ENCODE results near the gene DEPDC5.

Gene DEPDC5

DNA sequence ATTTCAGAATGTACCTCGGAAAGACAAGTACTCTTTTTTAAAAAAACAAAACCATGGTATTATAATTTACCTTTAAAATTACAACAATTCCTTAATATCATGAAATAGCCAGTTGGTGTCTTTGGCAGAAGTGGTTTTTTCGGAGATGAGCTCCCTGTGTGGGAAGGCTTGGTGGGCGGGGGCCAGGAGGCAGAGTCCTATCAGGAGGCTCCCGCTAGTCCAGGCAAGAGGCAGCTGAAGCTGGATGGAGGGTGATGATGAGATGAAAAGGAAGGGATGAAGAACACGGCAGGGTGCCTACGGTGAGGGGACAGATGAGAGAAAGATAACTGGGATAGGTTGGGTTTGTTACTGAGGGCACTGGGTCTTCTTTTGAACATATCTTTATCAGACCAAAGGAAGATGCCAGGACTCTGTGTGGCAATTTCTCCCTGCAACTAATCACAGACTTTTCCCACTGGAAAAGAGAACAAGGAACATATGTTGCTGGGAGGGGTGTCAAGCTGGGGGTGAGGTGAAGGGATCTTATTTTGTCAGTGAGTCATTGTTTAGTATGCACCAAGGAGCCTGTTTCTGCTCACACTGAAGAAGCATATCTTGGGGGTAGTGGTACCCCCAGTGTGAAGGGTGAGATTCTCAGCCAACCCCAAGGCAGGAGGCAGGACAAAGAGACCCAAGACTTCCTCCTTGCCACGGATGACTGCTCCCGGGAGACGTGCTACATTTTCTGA lies 99.0 kb downstream of the DEPDC5 start:
- no peak for DNase-seq (ENCODE audit: low read depth in 2 of 2)

DNA sequence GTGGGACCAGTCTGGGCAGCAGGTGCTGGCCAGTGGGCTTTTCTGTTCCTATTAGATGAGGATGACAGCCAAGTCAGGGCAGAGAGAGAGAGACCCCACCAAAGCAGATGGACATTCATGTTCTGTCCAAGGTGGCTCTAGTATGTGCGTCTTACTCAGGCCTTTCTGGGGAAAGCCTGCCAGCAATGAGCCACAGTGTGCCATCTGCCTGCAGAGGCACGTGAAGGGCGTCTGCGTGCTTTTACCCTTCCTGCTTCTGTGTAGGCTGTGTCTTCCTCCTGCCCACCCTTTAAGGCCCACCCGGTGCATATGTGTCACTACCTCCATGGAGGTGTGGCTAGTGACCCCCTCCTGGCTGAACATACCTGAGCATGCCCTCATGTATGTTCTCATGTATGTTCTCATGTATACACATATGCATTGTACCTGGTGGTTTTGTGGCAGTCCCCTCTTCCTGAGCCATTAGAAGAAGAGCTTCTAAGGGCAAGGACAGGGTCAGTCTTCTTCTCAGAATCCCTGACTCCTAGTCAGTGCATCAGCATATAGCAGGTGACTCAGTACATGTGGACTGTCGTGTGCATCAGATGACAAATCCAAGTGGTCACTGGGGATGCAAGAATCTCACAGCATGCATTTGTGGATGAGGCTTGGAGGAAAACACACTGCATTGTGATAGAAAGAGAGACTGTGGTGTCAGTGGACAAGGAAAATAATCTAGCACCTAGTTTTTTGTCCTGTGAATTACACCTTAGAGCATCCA lies 100.1 kb downstream of the DEPDC5 start:
- DNase-seq (ENCODE audit: low read depth in 2 of 2), result no peak

DNA sequence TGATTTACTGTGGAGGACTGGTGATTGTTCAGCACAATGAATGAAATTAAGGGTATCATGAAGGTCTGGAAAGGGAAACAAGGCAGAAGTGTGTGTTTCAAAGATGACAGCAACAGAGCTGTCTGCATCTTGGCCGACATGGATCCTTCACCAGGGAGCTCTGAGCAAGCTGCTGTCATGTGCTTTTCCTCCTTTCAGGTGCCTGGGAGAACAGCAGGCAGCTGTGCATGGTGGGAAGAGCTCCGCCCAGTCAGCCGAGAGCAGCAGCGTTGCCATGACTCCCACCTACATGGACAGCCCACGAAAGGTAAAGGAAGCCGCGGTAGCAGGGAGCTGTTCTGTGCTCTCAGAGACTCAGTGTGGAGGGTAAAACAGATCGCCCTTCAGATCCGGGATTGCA lies 103.4 kb downstream of the DEPDC5 start:
- DNase-seq (ENCODE audit: low read depth in 2 of 2), result no peak

DNA sequence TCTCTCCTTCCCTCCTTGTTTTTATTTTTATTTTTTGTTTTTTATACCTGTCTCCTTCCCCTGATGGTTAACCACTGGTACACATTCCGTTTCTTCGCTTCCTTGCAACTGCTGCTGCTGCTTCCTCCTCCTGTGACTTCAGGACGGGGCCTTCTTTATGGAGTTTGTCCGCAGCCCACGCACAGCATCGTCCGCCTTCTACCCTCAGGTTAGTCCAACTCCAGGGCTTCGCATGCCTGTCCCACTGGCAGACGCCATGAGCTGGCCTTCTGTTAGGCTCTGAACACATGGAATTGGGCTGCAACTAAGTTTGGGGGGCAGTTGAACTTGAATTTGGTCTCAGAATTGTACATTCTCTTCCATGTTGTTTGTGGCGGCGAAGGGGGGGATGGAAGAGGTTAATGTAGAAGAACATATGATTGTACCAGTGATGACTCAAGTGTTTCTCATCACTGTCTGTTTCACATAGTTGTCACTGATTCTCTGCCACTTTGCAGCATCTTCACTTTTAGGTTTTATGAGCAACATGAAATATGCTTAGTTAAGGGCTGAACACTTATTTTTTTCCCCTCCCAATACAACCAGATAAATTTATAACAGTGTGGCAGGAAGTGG lies 107.5 kb downstream of the DEPDC5 start:
- DNase-seq (ENCODE audit: low read depth in 2 of 2), result no peak

DNA sequence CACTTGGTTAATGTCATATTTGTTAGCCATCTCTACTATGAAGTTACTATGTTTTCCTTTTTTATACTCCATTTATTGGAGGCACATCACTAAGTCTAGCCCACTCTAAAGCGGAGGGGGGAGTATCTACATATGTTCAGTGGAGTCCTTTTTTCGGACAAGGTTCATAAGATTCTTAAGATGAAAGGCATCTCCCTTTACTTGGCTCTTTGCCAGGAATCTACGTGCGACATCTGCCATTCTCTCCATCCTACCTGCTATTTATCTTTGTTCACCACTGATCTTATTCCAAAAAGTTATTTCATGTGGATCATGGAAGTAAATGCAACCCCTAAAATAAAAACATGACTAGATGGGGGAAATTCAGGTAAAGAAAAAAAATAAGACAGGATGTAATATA lies 113.1 kb downstream of the DEPDC5 start:
- DNase-seq (ENCODE audit: low read depth in 2 of 2), result no peak

DNA sequence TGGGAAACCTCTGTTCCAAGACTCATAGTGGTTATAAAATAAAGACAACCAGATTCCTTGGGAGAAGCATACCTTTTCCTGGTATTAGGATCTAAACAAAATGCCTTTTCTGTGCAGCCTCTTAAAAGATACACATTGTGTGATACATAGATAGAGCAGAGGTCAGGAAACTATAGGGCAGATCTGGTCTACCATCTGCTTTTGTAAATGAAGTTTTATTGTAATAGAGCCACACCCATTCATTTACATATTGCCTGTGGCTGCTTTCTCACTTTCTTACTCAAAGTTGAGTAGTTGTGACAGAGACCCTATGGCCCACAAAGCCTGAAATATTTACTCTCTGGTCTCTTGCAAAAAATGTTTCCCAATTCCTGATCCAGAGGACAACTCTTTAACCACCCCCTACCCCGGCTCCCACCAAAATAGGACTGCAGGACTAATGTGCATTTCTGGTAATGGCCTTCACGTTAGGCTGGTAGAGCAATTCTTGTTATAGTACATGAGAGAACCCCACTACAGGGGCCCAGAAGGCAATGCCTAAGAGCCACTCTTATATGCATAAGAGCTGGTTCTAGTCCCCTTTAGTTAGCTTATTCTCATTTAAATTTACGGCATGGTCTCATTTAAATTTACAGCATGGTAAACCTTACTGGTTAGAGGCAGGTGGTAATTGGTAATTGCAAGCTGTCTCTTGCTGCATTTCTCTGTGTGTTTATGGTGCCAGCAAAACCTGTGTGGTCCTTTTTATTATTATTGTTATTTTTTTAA lies 113.8 kb downstream of the DEPDC5 start:
- no peak for DNase-seq (ENCODE audit: low read depth in 2 of 2)

DNA sequence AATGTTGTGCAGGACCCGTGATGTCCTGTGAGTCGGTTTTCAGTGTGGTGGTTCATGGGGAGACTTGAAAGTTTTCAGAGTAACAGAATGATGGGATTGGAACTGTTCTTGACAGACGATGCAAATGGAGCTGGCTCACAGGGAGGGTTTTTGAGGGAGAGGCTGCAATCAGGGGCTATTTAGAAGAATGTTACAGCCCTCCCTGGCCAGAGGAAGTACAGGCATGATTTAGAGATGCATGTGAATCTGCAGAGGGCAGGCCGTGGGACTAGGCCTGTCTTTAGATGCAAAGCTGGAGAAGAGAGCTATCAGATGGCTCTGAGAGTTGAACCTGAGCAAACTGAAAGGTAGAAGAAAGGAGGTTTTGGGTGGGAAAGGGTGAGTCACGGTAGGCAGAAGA lies 115.9 kb downstream of the DEPDC5 start:
- DNase-seq (ENCODE audit: low read depth in 2 of 2), result no peak

DNA sequence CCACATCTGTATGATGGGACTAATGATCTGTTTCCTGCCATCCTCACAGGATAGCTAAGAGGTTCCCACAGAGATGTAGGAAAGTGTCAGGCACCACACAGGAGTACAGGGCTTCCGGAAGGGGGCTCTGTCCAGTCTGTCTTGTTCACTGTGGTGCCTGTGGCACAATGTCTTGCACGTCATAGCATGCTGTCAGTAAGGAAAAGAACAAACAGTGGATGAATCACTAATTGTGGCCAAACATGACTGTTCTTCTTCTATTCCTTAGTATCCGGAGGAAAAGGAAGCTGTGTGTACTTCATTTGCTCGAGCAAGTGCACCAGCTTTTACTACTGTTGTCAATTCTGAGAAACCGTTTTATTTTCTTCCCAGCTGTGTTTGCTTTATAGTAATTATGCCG lies 117.1 kb downstream of the DEPDC5 start:
- DNase-seq (ENCODE audit: low read depth in 2 of 2), result no peak

DNA sequence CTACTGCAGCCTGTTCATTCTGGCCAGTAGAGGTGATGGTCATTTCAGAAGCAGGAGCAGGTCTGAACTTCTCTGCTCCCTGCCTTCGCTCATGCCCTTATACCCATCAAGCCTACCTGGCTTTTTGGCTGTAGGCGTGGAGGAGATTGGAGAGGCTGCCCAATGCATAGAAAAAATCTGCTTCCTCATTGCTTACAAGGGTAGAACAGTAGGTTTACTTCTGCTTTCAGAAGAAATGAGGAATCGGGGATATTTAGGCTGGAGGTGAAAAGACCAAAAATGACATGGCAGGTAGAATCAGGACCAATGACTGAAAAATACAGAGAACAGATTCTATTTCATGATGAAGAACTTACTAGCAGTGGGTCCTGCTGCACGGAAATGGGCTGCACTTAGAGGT lies 117.7 kb downstream of the DEPDC5 start:
- DNase-seq (ENCODE audit: low read depth in 2 of 2), result no peak

DNA sequence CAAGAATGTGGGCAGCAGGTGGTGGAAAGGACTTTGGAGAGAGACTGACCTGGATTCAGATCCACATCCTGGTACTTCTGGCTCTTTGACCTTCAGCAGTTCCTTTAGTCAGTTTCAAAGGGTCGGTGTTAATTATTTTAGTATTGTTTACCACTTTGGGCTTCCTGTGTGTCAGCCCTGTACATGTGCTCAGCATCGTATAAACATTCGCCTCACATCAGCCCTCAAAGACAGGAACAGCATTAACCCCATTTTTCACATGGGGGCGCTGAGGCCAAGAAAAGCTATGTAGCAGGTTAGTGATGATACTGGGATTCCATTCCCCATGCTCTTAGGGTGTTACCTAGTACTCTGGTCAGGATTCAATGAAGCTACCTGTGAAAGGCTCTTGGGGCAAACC lies 118.4 kb downstream of the DEPDC5 start:
- no peak for DNase-seq (ENCODE audit: low read depth in 2 of 2)

DNA sequence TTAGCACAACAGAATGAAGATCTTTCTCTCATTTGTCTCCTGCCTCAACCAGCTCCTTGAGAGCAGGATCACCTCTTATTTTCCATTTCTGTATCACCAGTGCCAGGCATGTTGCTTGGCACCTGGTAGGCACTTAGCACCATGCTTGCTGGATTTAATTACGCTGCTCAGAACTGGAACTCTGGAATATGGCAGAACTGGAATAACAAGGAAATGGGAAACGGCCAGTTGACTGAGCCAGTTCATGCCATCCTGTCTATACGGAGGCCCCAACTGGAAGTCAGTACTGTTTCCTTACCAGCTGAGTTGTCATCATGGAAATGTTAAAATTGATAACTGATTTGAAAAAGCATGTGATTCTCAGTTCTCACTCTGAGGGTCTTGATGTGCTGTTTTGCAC lies 121.0 kb downstream of the DEPDC5 start:
- no peak for DNase-seq (ENCODE audit: low read depth in 2 of 2)

DNA sequence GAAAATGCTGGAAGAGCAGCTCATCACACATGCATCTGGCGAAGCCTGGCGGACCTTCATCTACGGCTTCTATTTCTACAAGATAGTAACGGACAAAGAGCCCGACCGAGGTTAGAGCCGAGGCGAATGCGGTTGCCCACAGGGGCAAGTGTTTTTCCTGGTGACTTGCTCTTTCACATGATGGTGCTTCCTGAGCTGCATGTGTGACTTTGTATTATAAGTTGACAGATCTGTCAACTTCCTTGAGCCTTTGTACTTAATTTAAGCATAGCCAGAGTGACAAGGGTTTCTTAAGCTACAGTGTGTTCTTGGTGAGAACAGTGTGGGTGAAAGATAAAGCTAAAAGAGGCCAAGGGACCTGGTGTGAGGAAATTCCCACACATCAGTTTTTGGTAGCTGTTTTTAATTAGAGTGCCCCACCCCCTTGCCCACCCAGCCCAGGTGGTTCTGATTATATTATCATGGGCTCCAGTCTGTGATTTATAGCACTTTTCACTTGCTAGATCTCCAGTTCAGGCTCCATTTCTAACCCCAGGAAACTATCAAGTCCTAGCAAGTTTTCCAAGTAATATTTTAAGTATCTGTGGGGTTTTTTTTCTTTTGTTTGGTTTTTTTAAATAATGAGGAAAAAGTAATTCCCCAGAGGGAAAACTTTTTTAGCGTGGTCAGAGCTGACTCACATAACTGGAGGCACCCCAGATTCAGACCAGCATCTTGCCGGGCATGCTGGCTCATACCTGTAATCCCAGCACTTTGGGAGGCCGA lies 122.5 kb downstream of the DEPDC5 start:
- DNase-seq (ENCODE audit: low read depth in 2 of 2), result no peak

DNA sequence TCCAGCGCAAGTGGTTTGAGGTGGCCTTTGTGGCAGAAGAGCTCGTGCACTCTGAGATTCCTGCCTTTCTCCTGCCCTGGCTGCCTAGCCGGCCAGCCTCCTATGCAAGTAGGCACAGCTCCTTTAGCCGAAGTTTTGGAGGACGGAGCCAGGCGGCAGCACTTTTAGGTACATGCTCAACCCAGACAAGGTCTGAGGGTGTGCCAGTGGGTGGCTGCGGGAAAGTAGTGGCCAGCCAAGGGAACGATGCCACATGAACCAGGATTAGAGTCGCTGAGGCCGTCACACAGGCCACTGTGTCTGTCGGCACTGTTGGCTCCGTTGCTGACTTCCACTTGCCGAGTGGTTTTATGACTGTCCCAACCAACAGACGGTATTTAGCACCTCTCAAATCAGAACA lies 125.8 kb downstream of the DEPDC5 start:
- DNase-seq (ENCODE audit: low read depth in 2 of 2), result no peak

DNA sequence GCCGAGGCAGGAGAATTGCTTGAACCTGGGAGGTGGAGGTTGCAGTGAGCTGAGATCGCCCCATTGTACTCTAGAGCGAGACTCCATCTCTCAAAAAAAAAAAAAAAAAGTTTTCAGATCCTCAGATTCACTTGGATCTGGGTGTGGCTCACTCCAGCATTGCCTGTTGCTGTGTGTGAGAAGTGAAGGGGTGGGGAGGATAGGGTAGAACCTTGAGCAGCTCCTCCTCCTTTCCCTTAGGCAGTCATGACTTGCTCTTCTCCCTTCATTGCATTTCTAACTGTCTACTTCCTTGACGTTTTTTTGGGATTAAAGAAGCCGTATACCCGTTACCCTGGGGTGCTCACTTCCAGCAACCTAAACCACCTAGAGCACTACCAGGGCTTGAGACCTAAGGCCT lies 127.4 kb downstream of the DEPDC5 start:
- no peak for DNase-seq (ENCODE audit: low read depth in 2 of 2)

DNA sequence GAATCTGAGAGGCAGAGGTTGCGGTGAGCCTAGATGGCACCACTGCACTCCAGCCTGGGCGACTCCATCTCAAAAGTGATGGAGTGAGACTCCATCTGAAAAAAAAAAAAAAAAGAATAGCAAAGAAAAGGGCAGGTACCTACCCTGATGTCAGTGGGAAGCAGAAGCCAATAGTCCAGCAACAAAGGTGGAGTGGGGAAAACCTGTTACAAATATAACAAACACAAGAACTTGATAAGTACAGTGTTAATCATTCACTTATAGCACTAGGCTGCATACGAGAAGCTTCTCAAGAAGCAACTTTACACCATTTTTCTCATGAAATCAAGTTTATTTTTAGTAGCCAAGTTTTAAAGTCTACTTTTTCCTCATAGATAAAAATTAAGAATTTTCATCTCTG lies 128.0 kb downstream of the DEPDC5 start:
- no peak for DNase-seq (ENCODE audit: low read depth in 2 of 2)

DNA sequence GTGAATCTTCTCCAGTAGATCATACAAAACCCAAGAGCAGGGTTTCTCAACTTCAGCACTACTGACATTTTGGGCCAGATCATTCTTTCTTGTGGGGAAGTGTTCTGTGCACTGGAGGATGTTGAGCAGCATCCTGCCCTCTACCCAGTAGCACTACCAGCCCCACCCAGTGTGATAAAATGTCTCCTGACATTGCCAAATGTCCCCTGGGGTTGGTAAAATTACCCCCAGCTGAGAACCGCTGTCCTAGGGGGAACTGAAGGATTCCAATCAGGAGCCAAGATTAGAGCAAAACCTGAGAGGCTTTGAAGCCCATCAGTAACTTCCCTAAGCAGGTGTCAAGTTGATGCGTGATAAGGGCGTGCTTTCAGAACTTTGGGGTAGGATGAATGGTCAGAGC lies 129.2 kb downstream of the DEPDC5 start:
- DNase-seq (ENCODE audit: low read depth in 2 of 2), result no peak

DNA sequence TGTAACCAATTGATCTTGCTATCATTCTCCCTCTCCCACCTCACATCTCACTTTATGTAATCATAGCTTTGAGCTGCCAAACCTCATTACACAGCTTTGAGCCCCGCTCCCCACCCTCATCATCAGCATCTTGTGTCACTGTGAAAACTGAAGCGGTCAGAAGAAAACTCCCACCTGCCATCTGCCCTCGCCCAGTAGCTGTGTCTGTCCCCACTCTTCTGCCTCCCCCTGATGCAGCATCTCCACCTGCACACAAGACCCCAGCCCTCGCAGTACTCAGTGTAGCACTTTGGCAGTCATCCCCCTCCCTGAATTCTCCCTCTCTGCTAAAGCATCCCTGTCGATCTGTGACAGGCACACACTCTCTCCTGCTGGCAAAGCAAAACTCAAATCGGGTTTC lies 130.2 kb downstream of the DEPDC5 start:
- DNase-seq (ENCODE audit: low read depth in 2 of 2), result no peak

DNA sequence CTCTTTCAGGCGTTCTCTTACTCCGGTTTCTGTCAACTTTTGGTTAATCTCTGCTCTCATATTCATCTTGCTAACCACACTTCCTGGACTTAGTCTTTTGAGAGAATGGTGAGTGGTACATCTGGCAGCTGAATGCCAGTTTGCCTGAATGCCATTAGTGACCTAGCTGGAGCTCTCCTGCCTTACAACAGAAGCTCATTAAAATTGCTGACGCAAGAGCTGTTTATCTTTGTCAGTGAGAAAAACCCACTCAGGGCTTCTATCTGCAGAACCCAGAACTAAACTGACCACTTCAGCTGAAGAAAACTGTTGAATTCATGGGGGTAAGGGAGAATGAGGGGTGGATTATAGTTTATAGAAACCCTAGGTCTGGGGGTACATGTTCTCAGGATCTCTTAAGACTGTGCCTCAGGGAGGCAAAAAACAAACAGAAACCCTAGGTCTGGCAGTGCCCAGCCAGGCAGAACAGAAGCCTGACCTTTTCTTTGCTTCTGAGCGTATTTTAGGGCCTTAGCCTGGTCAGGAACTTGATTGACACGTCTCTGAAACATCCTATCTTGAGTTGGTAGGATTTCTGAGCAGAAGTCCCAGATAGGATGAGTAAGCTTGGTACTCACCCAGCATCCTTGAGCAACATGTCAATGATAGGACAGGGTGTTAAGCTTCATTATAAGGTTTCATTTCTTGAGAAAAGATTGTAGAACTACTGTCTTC lies 137.7 kb downstream of the DEPDC5 start:
- DNase-seq (ENCODE audit: low read depth in 2 of 2), result no peak

DNA sequence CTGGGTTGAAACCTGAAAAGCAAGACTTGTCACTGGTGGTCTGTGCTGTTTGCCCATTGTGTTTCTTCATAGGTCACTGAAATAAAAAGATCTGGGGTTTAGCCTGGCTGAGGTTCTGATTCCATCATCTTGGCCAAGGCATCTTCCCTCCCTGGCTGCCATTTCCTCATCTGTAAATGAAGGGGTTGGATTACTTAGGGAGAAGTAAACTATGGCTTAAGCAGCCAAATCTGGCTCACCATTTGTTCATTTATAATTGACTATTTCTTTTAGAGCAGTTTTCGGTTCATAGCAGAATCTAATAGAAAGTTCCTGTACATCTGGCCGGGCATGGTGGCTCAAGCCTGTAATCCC lies 138.2 kb downstream of the DEPDC5 start:
- DNase-seq (ENCODE audit: low read depth in 2 of 2), result no peak

DNA sequence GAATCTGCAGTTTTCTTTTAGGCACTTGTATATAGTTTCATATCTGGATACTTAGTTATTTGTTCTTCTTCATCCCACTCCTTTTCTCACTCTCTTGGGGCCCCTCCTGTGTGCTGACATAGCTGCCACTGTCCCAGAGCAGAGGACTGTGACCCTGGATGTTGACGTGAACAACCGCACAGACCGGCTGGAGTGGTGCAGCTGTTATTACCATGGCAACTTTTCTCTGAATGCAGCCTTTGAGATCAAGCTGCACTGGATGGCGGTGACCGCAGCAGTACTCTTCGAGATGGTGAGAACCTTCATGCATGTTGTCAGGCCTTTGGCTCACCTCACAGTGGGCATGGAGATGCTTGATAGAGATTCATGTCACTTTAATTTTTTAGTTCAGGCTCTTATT lies 139.6 kb downstream of the DEPDC5 start:
- DNase-seq (ENCODE audit: low read depth in 2 of 2), result no peak

Measured in stimulated activated CD8-positive, alpha-beta memory T cell treated with anti-CD3 and anti-CD28 coated beads, Interleukin-7, amount 100 ng/mL, for 1 hour (primary cell).